ENCODE measurements around the gene SLC16A7. TPM values are rescaled to one million over a fixed set of nuclear protein-coding genes. Genes with fewer than 3 reads are reported as not detected.

Gene SLC16A7
- total and polyA plus RNA-seq, 9 of the 15 experiments (the other 6 are each of a cell fraction or from before 2014, with no cell fraction given): 0.18 TPM; not detected in 8

- no peaks in the 10 kb centered on the region for H3K27me3 ChIP-seq (ENCODE audit: control insufficient read depth in 2 of 2, insufficient read depth in 2 of 2, low read length in 2 of 2)
- no peak overlapping the region for H3K4me3 ChIP-seq
- FAIRE-seq (no peak), ATAC-seq (no peak), DNase-seq (ENCODE audit: extremely low read depth in 1 of 4, low spot score in 3 of 4) (no peak)
- H2AFZ ChIP-seq (ENCODE audit: low read depth, low read length): no peak overlapping the region
- H3K27ac ChIP-seq (ENCODE audit: extremely low read depth, low read depth, low read length): no peak overlapping the region
- ChIA-PET POLR2A (no interaction called here), CTCF (ENCODE audit: low intra/inter-chr PET ratio) (no interaction called here)
- no peaks in the 10 kb centered on the region for H3K79me2 ChIP-seq (ENCODE audit: control insufficient read depth, insufficient read depth, low read length)
- no peaks in the 10 kb centered on the region for H3K9me3 ChIP-seq (replicated peaks; ENCODE audit: control insufficient read depth, insufficient read depth, low read depth, low read length)
- H3K4me1 ChIP-seq (replicated peaks in 1 of 2; ENCODE audit: control insufficient read depth in 2 of 2, insufficient read depth in 2 of 2, low read length in 2 of 2): no peaks in the 10 kb centered on the region
- no peaks in the 10 kb centered on the region for H3K9me1 ChIP-seq (ENCODE audit: control insufficient read depth, insufficient read depth, low read length)
- no peaks in the 10 kb centered on the region for H4K20me1 ChIP-seq (replicated peaks; ENCODE audit: control insufficient read depth, insufficient read depth, low read length)
- in situ Hi-C loops (cut with MboI): no loop called here
- no peak overlapping the region for H3K4me2 ChIP-seq (ENCODE audit: insufficient read depth, low read length)
- H3K9ac ChIP-seq (ENCODE audit: insufficient read depth in 1 of 2, low read depth in 2 of 2, low read length in 2 of 2): no peak overlapping the region
- BruUV-seq (replicated peaks): no TSS peak
- intact Hi-C loops (cut with micrococcal nuclease): no loop called here
- no peaks in the 10 kb centered on the region for H3K36me3 ChIP-seq (ENCODE audit: control insufficient read depth, insufficient read depth, low read length)
- no peak for TF ChIP-seq SMAD2 (IDR thresholded peaks at IDR 0.05; ENCODE audit: low read depth, low read length)
- no peak for TF ChIP-seq RNF219 (CRISPR knock-in tag; IDR thresholded peaks at IDR 0.05)
- TF ChIP-seq CXXC5 (CRISPR knock-in tag; IDR thresholded peaks at IDR 0.05): no peak
- TF ChIP-seq ZNF518B (CRISPR knock-in tag; IDR thresholded peaks at IDR 0.05): no peak
- TF ChIP-seq ZNF398 (CRISPR knock-in tag; IDR thresholded peaks at IDR 0.05): no peak
- no peak for TF ChIP-seq ZNF444 (CRISPR knock-in tag; IDR thresholded peaks at IDR 0.05)
- no peak for TF ChIP-seq ARNT (IDR thresholded peaks at IDR 0.05)
- no peak for TF ChIP-seq SFPQ (IDR thresholded peaks at IDR 0.05; ENCODE audit: low read depth, low read length)
- TF ChIP-seq PATZ1 (CRISPR knock-in tag; IDR thresholded peaks at IDR 0.05; ENCODE audit: borderline replicate concordance): no peak
- no peak for TF ChIP-seq MYBL2 (IDR thresholded peaks at IDR 0.05; ENCODE audit: low read depth)
- no peak for TF ChIP-seq MYBL2 (CRISPR knock-in tag; IDR thresholded peaks at IDR 0.05; ENCODE audit: borderline replicate concordance)
Observed at GRCh38 chr12:59637692-59638070, 41.9 kb downstream of the SLC16A7 start.
